Measurements from ENCODE around the gene SENP8. TPM values are rescaled to one million over a fixed set of nuclear protein-coding genes. Genes with fewer than 3 reads are reported as not detected.
A peak's percentile ranks its signal among the peaks of the same experiment; 100 is the strongest.

The SENP8 gene
- total RNA-seq, 4 donors from 2014 or later = 5.1 to 6.7 (median 6.0) TPM

- H3K4me1 ChIP-seq = peaks cover 39 to 47% of the 10 kb centered on the region in 2 donors
- peak in 1 of 2 donors; percentile 54 for TF ChIP-seq POLR2A (IDR thresholded peaks at IDR 0.05)
- TF ChIP-seq CTCF (IDR thresholded peaks at IDR 0.05) = no peak
- H3K36me3 ChIP-seq = no peaks in the 10 kb centered on the region
- H3K4me3 ChIP-seq (replicated peaks in 1 of 3) = no peak overlapping the region
- H3K27ac ChIP-seq = peak overlapping the region; percentile 89 to 92 (median 91)
- DNase-seq = no peak
- H3K9me3 ChIP-seq = no peaks in the 10 kb centered on the region
- 52 to 53% methylated on average over 5 of the region's 5 CpGs for WGBS, 2 donors
- H3K27me3 ChIP-seq = no peaks in the 10 kb centered on the region
- intact Hi-C loops (cut with DNase I) = no loop called here
These were observed 35.2 kb downstream of the SENP8 start for GRCh38 chr15:72153269-72154000.

GRCh38 chr15:72154316-72154715 lies 36.1 kb downstream of the SENP8 start:
- Histone ChIP-seq H3K4me1 (peaks cover 39 to 47% of the 10 kb centered on the region in 2 donors), H3K36me3 (no peaks in the 10 kb centered on the region), H3K27me3 (no peaks in the 10 kb centered on the region), H3K4me3 (replicated peaks in 1 of 3) (no peak overlapping the region), H3K9me3 (no peaks in the 10 kb centered on the region), H3K27ac (peak overlapping the region; percentile 89 to 92 (median 91))
- no peak for DNase-seq
- intact Hi-C loops (cut with DNase I) = no loop called here
- no peak for TF ChIP-seq POLR2A (IDR thresholded peaks at IDR 0.05)
- TF ChIP-seq CTCF (IDR thresholded peaks at IDR 0.05) = no peak
- WGBS, 2 donors = 96% methylated on average over 7 of the region's 7 CpGs

DNA sequence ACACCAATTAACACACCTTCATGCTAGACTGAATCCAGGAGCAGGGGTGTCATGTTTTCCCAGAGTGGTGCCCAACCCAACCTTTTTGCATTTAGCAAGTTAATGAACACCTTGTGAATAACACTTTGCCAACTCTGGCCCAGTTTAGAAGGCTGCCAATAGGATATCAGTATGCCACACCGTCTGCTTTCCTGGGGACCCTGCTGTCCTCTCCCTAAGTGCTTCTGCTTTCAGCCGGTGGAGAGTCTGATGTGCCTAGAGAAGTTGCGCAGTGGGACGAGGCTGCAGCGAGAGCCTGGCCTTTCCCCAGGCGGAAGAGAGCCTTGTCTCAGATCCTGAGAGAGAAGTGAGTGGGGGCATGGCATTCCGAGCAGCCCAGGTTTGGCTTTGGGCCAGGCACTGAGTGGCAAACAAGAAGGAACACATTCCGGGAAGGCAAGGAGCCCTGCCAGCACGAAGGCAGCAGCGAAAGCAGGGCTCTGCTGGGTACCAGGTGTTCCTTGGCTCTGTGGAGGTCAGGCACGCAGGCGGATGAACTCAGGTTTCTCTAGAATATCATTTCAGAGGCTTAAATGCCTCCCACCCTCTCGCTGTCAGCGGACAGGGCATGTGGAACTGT lies 36.9 kb downstream of the SENP8 start:
- Histone ChIP-seq H3K36me3 (no peaks in the 10 kb centered on the region), H3K4me3 (replicated peaks in 1 of 3) (peak overlapping the region in 1 of 3 donors; percentile 33), H3K27me3 (no peaks in the 10 kb centered on the region), H3K4me1 (peaks cover 39 to 47% of the 10 kb centered on the region in 2 donors), H3K27ac (peak overlapping the region; percentile 89 to 92 (median 91)), H3K9me3 (no peaks in the 10 kb centered on the region)
- intact Hi-C loops (cut with DNase I) = loop anchor here (5.0 kb wide), 1 partner anchor 408 kb away; no protein-coding TSS in a partner anchor
- DNase-seq = peak; percentile 100
- peak in 1 of 2 donors; percentile 63 for TF ChIP-seq POLR2A (IDR thresholded peaks at IDR 0.05)
- TF ChIP-seq CTCF (IDR thresholded peaks at IDR 0.05) = no peak
- WGBS, 2 donors = 14 to 32% methylated on average over 13 to 14 of the region's 14 CpGs

GRCh38 chr15:72155635-72156616 lies 37.7 kb downstream of the SENP8 start:
- DNase-seq = peak; percentile 92 to 94
- peak overlapping the region; percentile 89 to 92 (median 91) for H3K27ac ChIP-seq
- peak overlapping the region in 2 of 3 donors; percentile 8 to 33 for H3K4me3 ChIP-seq (replicated peaks in 1 of 3)
- H3K4me1 ChIP-seq = peaks cover 38 to 46% of the 10 kb centered on the region in 2 donors
- 2 to 5% methylated on average over 19 of the region's 19 CpGs for WGBS, 2 donors
- intact Hi-C loops (cut with DNase I) = loop anchor here (5.0 kb wide), 1 partner anchor 409 kb away; no protein-coding TSS in a partner anchor
- no peaks in the 10 kb centered on the region for H3K9me3 ChIP-seq
- TF ChIP-seq POLR2A (IDR thresholded peaks at IDR 0.05) = peak in 1 of 2 donors; percentile 28
- TF ChIP-seq CTCF (IDR thresholded peaks at IDR 0.05) = peak; percentile 39 to 99 (median 83)
- H3K36me3 ChIP-seq = no peaks in the 10 kb centered on the region
- H3K27me3 ChIP-seq = no peaks in the 10 kb centered on the region
